Mesangial cell (primary cell): ENCODE data around the gene ZFR. TPM values are rescaled to one million over a fixed set of nuclear protein-coding genes. Genes with fewer than 3 reads are reported as not detected.

Experiments used
- total RNA-seq: library from RNA; depleted of rRNA; stranded (reverse); fragments of >200 nt; gene quantifications from 2 replicates; pipeline ENCODE4 v1.2.3, GENCODE V29; 2015

The ZFR gene
- total RNA-seq: 38.8 and 45.9 TPM in 2 replicates

GRCh38 chr5:32444431-32445286 is at the start of gene ZFR:
Gene ZFR, minus strand, starts transcription at chr5:32444740. Its CDS starts 82 bp downstream, at chr5:32444658.

GRCh38 chr5:32312595-32313332 is 131.8 kb downstream of the ZFR start, which contains the start of gene MTMR12:
Gene MTMR12, minus strand, starts transcription at chr5:32312939. Its CDS starts 101 bp downstream, at chr5:32312838.

Other genes with a start within 250 kb of the ZFR start
- 18.1 and 19.4 TPM in 2 replicates for gene MTMR12, start 131.8 kb downstream of the ZFR start, total RNA-seq
- gene SUB1, start 140.8 kb upstream of the ZFR start, total RNA-seq: 25.4 and 69.1 TPM in 2 replicates